ENCODE results near the gene PPIL6.

Gene PPIL6

DNA sequence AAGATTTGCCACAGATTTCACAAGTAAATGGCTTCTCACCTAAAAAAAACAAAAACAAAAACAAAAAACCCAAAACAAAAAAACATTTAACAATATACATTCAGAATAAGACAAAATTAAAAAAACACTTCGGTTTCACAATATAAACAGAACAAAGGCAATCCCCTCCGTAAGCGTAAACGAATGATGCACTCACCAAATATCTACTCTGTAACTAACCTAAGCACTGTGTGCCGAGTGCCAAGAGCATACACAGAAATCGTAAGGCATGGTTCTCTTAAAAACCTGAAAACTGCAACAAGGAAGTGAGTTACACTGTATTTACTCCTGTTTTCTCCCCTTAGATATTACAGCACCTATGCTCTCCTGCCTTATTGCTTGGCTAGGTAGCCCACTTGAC lies 27.3 kb upstream of the PPIL6 start:
- in situ Hi-C loops (cut with HindIII; ENCODE audit: low sequenced_read_pairs) = loop anchor here (10.0 kb wide), 1 partner anchor 93 kb away; no protein-coding TSS in a partner anchor

DNA sequence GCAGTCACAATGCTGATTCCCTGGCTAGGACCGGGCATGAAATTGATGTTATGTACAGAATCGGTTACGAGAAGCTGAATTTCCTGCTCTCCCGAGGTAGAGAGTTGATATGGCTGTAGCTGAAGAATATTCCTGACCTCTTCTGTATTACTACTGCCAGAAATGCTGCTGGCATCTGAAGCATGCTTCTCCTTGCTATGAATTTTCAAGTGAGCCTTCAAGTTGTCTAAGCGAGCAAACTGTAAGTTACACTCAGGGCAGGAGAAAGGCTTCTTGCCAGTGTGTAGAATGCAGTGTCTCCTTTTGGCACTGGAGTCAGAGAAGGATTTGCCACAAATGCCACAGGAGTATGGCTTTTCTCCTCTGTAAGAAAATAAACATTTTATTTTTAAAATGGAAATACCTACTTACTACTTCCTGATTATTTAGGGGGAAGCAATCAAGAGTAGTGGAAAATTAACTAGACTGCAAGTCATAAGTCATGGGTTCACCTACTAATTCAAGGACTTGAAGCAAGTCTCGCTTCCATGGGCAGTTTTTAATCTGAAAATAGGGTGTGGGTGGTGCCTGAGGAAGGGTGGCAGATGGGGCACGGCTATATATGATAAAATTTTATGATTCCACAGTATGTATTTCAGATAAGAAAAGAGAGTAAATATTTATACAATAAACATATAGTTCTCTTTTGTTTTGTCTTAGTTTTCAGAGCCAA lies 25.9 kb upstream of the PPIL6 start:
- in situ Hi-C loops (cut with HindIII; ENCODE audit: low sequenced_read_pairs) = loop anchor here (10.0 kb wide), 1 partner anchor 92 kb away; no protein-coding TSS in a partner anchor

DNA sequence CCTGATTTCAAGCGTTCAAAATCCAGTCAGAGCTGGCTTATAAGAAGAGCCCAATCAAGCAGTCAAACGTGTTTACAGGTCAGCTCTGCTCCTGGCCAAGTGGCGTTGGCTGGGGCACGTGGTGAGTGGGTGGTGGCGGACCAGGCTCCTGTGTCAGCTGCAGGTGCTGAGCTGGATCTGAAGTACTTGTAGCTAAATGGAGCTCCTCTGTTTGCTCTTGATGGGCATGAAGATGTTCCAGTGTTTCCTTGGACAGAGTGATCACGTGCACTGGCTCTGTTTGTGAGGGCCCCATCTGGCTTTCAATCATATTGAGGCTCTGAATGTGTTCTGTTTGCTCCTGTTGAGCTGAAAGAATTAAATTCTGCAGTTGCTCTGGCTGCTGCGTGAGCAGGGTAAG lies 25.3 kb upstream of the PPIL6 start:
- in situ Hi-C loops (cut with HindIII; ENCODE audit: low sequenced_read_pairs) = loop anchor here (10.0 kb wide), 1 partner anchor 91 kb away; no protein-coding TSS in a partner anchor

DNA sequence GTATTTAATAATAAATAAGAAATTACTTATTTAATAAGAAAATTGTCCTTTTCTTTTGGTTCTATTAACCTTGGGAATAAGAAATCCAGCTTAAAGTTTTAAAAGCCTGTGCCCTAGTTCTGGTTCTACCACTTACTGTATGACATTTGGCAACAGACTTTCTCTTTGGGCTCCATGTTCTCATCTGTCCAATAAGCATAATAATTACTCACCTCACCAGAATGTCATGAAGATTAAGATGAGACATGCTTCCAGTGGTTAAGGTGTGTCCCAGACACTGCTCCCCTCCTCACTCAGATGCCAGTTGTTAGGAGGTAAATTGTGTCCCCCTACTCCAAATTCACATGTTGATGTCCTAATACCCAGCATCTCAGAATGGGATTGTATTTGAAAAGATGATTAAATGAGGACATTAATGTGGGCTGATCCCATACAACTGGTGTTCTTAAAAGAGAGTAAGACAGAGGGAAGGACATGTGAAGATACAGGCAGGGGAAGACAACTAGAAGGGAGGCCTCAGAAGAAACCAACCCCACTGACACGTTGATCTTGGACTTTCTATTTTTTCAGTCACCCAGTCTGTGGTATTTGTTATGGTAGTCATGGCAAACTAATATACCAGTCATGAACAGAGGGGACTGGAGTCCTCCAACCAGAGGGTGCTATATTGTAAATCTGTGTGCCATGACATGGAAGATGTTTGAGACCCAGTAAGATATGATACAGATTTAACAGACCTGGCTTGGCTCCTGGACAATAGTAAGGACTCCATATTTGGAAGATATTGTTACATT lies 21.5 kb upstream of the PPIL6 start:
- in situ Hi-C loops (cut with HindIII; ENCODE audit: low sequenced_read_pairs) = loop anchor here (10.0 kb wide), 1 partner anchor 87 kb away; no protein-coding TSS in a partner anchor

DNA sequence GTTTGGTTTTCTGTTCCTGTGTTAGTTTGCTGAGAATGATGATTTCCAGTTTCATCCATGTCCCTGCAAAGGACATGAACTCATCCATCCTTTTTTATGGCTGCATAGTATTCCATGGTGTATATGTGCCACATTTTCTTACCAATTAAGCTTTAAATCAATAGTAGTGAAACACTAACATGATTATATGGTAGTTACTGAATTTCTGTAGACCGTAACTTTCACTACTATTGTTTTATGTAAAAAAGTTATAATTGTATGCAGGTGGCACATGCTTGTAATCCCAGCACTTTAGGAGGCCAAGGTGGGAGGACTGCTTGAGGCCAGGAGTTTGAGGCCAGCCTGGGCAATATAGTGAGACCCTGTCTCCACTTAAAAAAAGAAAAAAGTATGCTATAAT lies 20.8 kb upstream of the PPIL6 start:
- in situ Hi-C loops (cut with HindIII; ENCODE audit: low sequenced_read_pairs) = loop anchor here (10.0 kb wide), 1 partner anchor 86 kb away; no protein-coding TSS in a partner anchor

DNA sequence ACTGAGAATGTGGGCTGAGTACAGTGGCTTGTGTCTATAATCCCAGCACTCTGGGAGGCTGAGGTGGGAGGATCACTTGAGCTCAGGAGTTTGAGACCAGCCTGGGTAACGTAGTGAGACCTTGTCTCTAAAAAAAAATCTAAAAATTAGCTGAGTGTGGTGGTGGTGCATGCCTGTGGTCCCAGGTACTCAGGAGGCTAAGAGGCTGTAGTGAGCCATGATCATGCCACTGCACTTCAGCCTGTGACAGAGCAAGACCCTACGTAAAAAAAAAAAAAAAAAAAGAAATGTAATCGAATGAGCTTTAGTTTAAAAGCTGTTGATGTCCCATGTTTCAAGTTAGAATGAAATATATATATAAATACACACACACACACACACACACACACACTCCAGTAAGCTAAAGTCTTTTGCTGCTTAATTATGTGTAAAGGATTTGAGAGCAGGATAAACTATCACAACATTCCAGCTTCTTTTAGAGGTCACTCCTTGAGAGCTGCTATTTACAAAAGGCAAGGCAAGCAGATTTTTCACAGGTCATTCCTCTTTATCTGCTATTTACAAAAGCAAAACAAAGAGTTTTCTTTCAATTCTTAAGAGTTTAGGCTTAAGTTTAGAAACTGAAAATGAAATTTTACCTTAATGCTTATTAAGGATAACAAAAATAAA lies 19.9 kb upstream of the PPIL6 start:
- in situ Hi-C loops (cut with HindIII; ENCODE audit: low sequenced_read_pairs) = loop anchor here (10.0 kb wide), 1 partner anchor 85 kb away; no protein-coding TSS in a partner anchor

DNA sequence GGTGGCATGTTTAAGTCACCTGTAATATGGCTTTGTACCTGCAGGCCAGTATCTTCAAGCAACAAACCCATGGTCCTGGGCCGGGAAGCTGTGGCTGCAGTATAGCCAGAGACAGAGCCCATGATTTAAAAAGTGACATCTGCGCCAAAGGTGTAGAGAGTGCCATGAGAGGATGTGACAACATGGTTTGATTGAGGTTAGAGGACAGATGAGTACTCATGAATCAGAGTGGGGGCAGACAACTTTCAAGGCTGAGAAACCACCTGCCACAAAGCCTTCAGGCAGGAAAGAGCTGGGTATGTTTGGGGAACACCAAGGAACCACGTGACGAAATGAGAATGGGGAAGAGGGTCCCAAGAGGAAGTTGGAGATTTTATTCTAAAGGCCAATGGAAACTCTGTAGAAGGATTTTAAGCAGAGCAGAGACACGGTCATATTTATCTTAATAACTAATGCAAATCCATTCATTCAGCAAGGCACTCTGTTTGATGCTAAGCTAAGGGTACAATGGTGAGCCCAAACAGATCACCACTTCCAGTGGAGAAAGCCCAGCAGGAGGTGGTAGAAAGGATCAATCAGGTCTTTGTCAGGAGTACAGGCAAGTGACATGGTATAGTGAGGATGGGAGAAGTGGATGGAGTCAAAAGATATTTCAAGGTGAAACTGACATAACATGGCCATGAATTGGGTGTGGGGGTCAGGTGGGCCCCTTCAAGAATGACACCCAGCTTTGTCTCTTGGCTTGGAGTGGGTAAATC lies 18.5 kb upstream of the PPIL6 start:
- in situ Hi-C loops (cut with HindIII; ENCODE audit: low sequenced_read_pairs) = no loop called here

DNA sequence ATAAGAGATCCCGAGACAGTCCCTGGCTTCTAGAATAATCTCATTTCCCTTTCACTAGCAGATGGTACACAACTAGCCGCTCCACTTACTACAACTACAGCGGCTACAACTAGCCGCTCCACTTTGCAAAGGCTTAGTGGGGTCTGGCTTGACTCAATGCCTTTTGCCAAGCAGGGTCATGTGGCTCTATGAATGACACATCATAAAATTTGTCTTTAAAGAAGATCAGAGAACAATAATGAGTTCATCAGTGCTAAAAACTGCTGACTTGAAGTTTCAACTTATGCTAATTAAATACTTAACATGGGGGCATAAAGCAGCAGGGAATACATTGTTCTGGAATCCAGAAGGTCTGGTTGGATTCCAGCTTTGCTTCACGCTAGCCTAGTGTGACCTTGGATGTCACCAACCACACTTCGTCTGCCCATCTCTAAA lies 17.2 kb upstream of the PPIL6 start:
- in situ Hi-C loops (cut with HindIII; ENCODE audit: low sequenced_read_pairs) = no loop called here

DNA sequence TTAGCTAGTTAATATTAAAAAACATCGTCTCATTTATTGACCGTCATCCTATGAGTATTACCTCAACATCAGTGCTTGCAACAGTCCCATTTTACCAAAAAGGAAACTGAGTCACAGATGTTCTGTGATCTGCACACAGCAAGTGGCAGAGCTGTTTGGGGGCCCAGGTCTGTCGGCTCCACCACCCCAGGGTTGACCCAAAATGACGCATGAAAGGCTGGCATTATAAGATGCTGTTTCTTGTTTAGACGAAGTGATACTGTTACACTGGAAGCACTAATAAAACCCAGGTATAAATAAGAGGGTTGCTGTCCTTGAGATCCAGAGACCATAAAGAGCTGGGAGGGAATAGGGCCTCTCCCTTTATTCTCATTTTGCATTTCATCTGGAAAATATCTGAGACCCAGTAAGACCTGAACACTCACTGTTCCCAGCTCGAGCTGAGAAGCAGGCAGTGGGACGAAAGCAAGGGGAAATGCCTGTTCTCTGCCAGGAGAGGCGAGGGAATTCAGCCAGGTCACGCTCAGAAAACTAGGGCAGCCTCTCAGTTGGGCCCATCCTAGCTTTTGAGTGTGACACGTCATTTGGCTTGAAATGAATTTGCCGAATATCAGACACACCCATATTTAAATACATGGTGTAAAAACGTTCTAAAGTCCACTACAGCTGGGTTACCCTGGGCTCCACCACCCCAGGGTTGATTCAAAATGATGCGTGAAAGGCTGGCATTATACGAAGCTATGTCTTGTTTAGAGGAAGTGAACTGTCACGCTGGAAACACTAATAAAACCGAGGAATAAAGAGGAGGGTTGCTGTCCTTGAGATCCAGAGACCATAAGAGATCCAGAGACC lies 16.5 kb upstream of the PPIL6 start:
- in situ Hi-C loops (cut with HindIII; ENCODE audit: low sequenced_read_pairs) = no loop called here

DNA sequence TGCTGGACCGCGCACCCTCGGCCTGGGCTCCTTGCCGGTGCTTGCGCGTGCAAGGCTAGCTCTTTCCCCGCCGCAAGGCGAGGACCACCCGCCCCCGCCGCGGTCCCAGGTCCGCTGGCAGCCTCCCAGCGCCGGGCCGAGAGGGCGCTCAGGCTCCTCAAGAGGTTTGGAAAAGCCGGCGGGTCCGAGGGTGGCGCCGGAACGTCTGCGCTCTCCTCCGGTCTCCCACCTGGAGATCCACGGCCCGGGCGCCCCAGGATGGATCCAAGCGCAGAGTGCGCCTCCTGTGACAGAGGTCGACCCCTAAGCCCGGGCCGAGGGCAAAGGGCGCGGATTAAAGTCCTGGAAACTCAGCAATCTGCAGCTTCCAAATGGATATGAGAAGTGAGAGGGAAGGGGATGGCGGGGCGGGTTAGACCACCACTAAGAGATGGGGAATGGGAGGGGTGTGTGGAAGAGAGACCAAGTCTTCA lies 15.7 kb upstream of the PPIL6 start:
- in situ Hi-C loops (cut with HindIII; ENCODE audit: low sequenced_read_pairs) = no loop called here

DNA sequence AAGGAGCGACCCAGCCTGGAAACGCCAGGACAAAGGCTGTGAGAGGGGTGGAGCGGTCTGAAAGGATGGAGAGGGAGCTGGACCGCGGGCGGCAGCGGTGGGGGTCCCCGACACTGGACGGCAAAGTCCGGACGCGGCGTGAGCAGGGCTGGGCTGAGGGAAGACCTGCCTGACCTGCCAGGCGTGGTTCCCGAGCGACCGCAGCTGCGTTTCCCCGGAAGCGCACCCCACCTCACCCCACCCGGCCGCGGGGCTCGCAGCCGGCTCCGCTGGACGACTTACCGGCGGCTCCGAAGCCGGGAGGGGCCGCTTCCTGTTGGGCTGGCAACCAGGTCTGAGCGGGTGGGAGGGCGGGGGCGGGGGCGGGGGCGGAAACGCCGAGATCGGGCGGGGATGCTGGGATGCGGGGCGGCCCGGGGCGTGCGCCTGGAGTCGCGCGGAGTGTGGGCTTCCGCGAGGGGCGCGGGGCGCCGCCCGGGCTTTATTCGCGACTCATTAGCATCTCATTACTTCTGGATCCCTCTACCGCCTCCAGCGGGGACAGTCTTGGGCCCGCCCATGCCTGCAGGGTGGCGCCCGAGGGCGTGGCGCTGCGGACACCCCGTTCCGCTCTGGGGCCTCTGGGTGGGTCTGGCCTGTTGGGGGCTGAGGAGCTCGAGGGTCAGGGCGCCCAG lies 15.1 kb upstream of the PPIL6 start, which contains the start of gene MICAL1:
Gene MICAL1, minus strand, starts transcription at position 336 of the 674 bp plus-strand sequence. CDS start 1,576 bp downstream, outside the sequence.
- in situ Hi-C loops (cut with HindIII; ENCODE audit: low sequenced_read_pairs) = no loop called here

DNA sequence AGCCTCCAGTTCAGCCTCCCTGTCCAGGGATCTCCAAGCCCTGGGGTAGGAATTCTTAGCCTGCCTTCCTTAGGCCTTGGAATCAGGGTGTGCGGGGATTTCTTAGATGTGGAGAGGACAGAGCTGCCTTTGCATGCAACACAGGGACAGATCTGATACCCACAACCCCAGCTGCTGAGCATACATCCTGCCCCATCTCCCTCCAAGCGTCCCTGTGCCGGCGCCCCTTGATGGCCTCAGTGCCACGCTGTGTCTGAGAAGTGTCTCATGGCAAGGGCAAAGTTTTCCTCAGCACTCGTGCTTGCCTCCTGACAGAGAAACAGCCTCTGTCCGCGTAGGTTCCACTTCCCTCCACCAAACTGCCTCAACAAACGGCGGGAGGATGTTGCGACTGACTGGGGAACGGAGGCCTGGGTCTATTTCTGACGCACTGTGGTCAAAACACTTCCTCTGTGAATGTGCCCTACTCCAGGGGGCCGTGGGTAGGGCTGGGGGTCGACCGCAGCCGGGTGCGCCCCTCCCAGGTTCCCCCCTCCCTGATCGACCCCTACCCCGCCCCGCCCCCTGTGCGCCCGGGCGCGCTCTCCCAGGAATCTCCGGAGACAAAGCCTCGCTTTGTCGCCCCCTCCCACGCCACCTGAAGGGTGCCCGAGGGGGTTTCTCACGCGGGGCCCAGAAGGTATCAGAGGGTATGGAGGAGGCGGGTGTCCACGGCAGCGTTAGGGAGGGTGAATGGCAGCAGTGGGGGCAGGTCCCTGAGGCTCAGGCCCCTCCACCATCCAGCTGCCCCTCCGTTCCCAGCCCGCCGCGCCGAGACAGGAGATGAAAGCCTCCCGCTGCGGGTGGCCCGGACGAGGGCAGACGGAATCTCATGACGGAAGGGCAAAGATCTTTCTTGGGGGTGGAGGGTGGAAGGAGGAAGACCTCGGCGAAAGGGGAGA lies 14.3 kb upstream of the PPIL6 start:
- in situ Hi-C loops (cut with HindIII; ENCODE audit: low sequenced_read_pairs) = loop anchor here (5.0 kb wide), 1 partner anchor 38 kb away; no protein-coding TSS in a partner anchor

DNA sequence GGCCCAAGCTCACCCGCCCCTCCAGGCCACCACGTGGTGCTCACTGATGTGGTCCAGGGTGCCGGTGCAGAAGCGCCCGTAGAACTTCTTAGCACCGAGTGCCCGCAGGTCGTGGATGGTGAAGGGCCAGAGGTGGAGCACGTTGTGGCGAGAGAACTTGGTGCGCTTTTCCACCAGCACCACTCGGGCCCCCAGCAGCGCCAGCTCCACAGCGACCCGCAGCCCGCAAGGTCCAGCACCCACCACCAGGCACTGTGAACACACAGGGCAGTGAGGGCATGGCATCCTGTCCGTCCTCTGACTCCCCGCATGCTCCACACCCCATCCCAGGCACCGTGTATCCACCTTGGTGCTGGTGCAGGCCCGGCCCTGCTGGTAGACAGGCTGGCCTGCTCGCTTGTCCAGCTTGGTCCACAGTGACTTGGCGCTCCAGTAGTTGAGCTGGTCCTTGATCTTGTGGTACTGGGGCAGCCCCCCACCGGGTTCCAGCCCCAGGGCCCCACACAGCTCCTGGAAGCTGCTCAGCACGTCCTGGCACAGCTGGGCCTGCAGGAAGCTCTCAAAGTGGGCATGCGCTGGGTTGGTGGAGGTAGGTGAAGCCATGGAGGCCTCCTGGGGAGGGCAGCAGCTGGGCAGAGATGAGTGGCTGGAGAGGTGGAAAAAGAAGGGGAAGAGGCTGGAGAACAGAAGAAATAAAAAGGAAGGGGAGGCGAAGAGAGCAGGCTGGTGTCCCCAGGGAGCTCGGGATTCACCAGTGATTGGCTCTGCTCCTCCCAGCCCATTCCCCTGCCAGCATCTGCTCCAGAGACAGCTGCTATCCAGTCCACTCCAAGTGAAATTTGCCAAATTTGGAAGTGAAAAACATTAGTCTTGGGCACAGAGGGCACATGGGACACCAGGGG lies 13.4 kb upstream of the PPIL6 start:
- in situ Hi-C loops (cut with HindIII; ENCODE audit: low sequenced_read_pairs) = loop anchor here (5.0 kb wide), 1 partner anchor 38 kb away; no protein-coding TSS in a partner anchor

DNA sequence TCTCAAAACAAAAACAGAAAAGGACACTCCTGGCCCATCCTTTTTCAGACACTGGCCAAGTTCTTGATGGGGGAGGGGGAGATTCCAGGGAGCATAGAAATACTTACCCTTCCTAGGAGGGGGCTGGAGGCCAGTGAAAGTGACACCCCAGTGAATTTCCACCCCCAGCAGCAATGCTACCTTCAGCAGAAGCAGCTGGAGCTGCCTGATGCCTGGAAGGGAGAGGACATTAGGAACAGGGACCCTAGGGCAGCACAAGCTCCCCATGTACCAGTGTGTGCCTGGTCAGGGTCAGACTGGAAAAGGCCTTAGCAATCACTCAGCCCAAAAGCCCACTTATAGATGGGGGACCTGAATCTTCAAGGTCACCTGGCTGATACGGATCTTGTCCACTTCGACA lies 12.7 kb upstream of the PPIL6 start:
- in situ Hi-C loops (cut with HindIII; ENCODE audit: low sequenced_read_pairs) = loop anchor here (5.0 kb wide), 1 partner anchor 39 kb away; no protein-coding TSS in a partner anchor

DNA sequence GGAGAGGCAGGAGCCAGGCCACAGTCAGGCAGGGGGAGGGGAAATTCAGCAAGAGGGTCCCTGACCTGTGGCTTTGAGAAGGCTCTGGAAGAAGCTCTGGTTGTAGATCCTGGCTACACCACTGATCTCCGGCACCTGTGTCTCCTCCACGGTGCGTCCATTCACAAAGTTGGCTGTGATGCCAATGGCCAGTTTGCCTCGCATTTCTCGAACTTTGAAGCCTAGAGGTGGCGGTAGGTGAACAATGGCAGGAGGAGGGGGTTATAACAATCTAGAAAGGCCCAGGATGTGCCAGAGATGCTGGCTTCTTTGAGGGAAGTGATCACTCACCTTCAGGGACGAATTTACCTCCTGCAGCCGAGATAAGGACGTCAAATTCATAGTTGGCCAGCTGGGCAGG lies 11.8 kb upstream of the PPIL6 start:
- in situ Hi-C loops (cut with HindIII; ENCODE audit: low sequenced_read_pairs) = loop anchor here (5.0 kb wide), 1 partner anchor 40 kb away; no protein-coding TSS in a partner anchor

DNA sequence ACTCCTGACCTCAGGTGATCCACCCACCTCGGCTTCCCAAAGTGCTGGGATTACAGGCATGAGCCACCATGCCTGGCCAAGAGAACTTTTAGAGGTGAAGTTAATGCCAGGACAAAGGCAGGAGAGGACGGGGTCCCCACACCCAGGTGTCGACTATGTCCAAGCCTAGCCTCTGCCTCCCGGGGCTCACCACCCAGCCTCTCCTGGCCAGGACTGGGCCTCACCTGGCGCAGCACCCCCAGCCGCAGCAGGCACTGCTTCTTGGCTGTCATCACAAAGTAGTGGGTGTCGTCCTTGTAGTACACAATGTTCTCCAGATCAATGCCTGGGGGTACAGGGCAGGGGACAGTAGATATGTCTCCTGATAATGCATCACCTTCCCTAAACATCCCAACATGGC lies 10.9 kb upstream of the PPIL6 start:
- in situ Hi-C loops (cut with HindIII; ENCODE audit: low sequenced_read_pairs) = loop anchor here (5.0 kb wide), 1 partner anchor 41 kb away; no protein-coding TSS in a partner anchor

Data from endothelial cell of hepatic sinusoid (primary cell).